Stomach (tissue), 4 donors: Measurements from ENCODE around the gene BCAS3.

ENCODE experiments used
- POLR2A ChIP-seq, 4 donors: fragments of 450-650 bp; IDR thresholded peaks; one replicate each; pipeline ENCODE4 v1.6.1; 2016; ENCODE audit warnings: antibody characterized with exemption in 4 of 4, control low read depth in 2 of 4, mild to moderate bottlenecking in 1 of 4, moderate library complexity in 1 of 4
- POLR2AphosphoS5 ChIP-seq, 3 donors: sonication (generic); formaldehyde crosslinking; IDR thresholded peaks; one replicate each; pipeline ENCODE4 v1.6.1; 2016; ENCODE audit warnings: antibody characterized with exemption in 3 of 3
- TF ChIP-seq, protein P1 (sequence below), 7 experiments: fragments of 450-650 bp in 4 of 7; fragments of 200-600 bp in 3 of 7; sonication (generic) in 3 of 7; IDR thresholded peaks; one replicate each; pipeline ENCODE4 v1.5.1; 2016 to 2019; ENCODE audit warnings: antibody characterized with exemption in 7 of 7, control low read depth in 2 of 7, mild to moderate bottlenecking in 1 of 7

DNA sequence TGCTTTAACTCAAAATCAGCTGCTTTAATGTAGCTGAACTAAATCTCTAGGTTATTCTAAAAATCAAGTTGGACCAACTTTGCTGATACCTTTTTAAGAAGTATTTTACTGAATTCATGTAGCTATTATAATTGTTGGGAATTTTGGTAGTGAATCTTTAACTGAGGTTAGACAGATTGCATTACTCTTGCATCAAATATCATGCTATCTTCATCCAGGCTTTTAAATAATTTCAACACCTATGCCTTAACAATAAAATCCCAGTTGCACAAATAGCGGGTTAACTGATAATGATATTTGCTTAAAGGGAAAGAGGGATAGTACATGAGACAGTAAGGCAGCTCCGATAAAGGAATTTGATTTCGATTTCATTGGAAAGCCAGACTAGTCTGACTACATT, 480.7 kb downstream of the BCAS3 start:
- TF ChIP-seq, protein P1, sequence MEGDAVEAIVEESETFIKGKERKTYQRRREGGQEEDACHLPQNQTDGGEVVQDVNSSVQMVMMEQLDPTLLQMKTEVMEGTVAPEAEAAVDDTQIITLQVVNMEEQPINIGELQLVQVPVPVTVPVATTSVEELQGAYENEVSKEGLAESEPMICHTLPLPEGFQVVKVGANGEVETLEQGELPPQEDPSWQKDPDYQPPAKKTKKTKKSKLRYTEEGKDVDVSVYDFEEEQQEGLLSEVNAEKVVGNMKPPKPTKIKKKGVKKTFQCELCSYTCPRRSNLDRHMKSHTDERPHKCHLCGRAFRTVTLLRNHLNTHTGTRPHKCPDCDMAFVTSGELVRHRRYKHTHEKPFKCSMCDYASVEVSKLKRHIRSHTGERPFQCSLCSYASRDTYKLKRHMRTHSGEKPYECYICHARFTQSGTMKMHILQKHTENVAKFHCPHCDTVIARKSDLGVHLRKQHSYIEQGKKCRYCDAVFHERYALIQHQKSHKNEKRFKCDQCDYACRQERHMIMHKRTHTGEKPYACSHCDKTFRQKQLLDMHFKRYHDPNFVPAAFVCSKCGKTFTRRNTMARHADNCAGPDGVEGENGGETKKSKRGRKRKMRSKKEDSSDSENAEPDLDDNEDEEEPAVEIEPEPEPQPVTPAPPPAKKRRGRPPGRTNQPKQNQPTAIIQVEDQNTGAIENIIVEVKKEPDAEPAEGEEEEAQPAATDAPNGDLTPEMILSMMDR (IDR thresholded peaks at IDR 0.05), result no peak
- TF ChIP-seq POLR2A (IDR thresholded peaks at IDR 0.05), result no peak
- TF ChIP-seq POLR2AphosphoS5 (IDR thresholded peaks at IDR 0.05), result no peak
